ENCODE results near the gene BRIP1. TPM values are rescaled to one million over a fixed set of nuclear protein-coding genes. Genes with fewer than 3 reads are reported as not detected.

The BRIP1 gene
- total RNA-seq, 1 donor from 2014 or later, result 66.4 TPM

DNA sequence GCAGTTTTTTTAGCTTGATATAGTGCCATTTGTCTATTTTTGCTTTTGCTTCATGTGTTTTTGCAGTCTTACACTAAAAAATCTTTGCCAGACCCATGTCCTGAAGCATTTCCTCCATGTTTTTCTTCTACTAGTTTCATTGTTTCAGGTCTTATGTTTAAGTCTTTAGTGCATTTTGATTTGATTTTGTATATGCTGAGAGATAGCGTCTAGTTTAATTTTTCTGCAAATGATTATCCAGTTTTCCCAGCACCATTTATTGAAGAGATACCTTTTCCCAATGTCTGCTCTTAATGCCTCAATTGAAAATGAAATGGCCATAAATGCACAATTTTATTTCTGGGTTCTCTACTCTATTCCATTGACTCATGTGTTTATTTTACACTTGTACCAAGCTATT, 231.5 kb downstream of the BRIP1 start:
- Histone ChIP-seq H3K36me3 (no peaks in the 10 kb centered on the region), H3K4me3 (no peak overlapping the region), H3F3A (ENCODE audit: low read depth) (no peaks in the 10 kb centered on the region), H3K4me1 (no peaks in the 10 kb centered on the region), H3K79me2 (ENCODE audit: low read depth) (no peaks in the 10 kb centered on the region), H2AFZ (replicated peaks) (no peak overlapping the region), H3K27me3 (no peaks in the 10 kb centered on the region), H4K20me1 (ENCODE audit: low read depth) (no peaks in the 10 kb centered on the region), H3K4me2 (no peak overlapping the region), H3K27ac (no peak overlapping the region), H3K9me3 (ENCODE audit: low read depth) (no peaks in the 10 kb centered on the region), H3K9ac (no peak overlapping the region)
- H3K4me3 Mint-ChIP-seq, result no peak overlapping the region
- no peaks in the 10 kb centered on the region for H3K27me3 Mint-ChIP-seq (ENCODE audit: insufficient read depth, low read depth)
- DNase-seq (ENCODE audit: low spot score), result no peak
- peaks cover 14% of the 10 kb centered on the region for H3K9me3 Mint-ChIP-seq
- TF ChIP-seq CTCF (IDR thresholded peaks at IDR 0.05), result no peak
- TF ChIP-seq EZH2phosphoT487 (IDR thresholded peaks at IDR 0.05), result no peak
- TF ChIP-seq EZH2 (IDR thresholded peaks at IDR 0.05), result no peak
- H3K27ac Mint-ChIP-seq, result no peak overlapping the region
- H3K4me1 Mint-ChIP-seq, result no peaks in the 10 kb centered on the region
- no peaks in the 10 kb centered on the region for H3K36me3 Mint-ChIP-seq

Small RNA genes within 50 kb of the gene (small RNA-seq; reads per million reads assigned to genes)
- gene RF00019, result not detected

Other genes with a start within 250 kb of the BRIP1 start
- gene INTS2, start 64.5 kb upstream of the BRIP1 start, total RNA-seq (ENCODE audit: low replicate concordance), result 32.8 and 41.6 TPM in 2 replicates
- 50.5 and 59.9 TPM in 2 replicates for gene MED13, start 201.8 kb upstream of the BRIP1 start, total RNA-seq (ENCODE audit: low replicate concordance)